H1 (cell line): ENCODE measurements around the gene COL5A1. TPM values are rescaled to one million over a fixed set of nuclear protein-coding genes. Genes with fewer than 3 reads are reported as not detected.

Source experiments
- CTCF ChIA-PET: fragments of 300-600 bp; sonication (Branson Sonifier 250); formaldehyde crosslinking; loops from one replicate; lab custom pipeline; 2021; ENCODE audit not compliant: partially characterized antibody; lab: Charles Lee
- POLR2A ChIA-PET: fragments of 300-600 bp; sonication (Branson Sonifier 250); formaldehyde crosslinking; loops from one replicate; lab custom pipeline; 2021; ENCODE audit warnings: inconsistent platforms; ENCODE audit not compliant: partially characterized antibody; lab: Charles Lee
- DNase-seq, 2 experiments: peaks; one replicate each; pipeline versions ENCODE4 v3.0.0 to v3.0.0-alpha.2; 2010 to 2022; ENCODE audit warnings: low spot score in 2 of 2, low read depth in 1 of 2, mixed read lengths in 1 of 2
- FAIRE-seq: peaks from 2 replicates; lab custom pipeline; 2011; peaks lifted over from hg19 to GRCh38; lab: Jason Lieb, UNC
- H2AFZ ChIP-seq: 2 replicates; pipeline ENCODE4 v1.8.1; 2012; ENCODE audit warnings: low read length, inconsistent platforms
- H2AK5ac ChIP-seq: 2 replicates; pipeline ENCODE4 v1.6.1; 2013; ENCODE audit warnings: low read depth, low read length
- H2BK120ac ChIP-seq: replicated peaks from 2 replicates; pipeline ENCODE3; 2013; ENCODE audit warnings: low read depth, low read length, inconsistent platforms
- H2BK12ac ChIP-seq: 2 replicates; pipeline ENCODE4 v1.6.1; 2013; ENCODE audit warnings: low read depth, low read length
- H2BK15ac ChIP-seq: 2 replicates; pipeline ENCODE4 v1.6.1; 2013; ENCODE audit warnings: low read length
- H2BK20ac ChIP-seq: 2 replicates; pipeline ENCODE4 v1.6.1; 2013; ENCODE audit warnings: low read length
- H2BK5ac ChIP-seq: 2 replicates; pipeline ENCODE4 v1.6.1; 2013; ENCODE audit warnings: low read depth, low read length
- H3K14ac ChIP-seq: 2 replicates; pipeline ENCODE4 v1.6.1; 2013; ENCODE audit warnings: inconsistent platforms; ENCODE audit not compliant: insufficient read length
- H3K18ac ChIP-seq: 2 replicates; pipeline ENCODE4 v1.6.1; 2013; ENCODE audit warnings: low read length; ENCODE audit errors: extremely low read depth
- H3K23ac ChIP-seq: 2 replicates; pipeline ENCODE4 v1.6.1; 2013; ENCODE audit warnings: inconsistent platforms; ENCODE audit not compliant: insufficient read length
- H3K23me2 ChIP-seq: 2 replicates; pipeline ENCODE4 v1.6.1; 2013; ENCODE audit warnings: low read depth, low read length
- H3K27ac ChIP-seq: 2 replicates; pipeline ENCODE4 v1.6.1; 2011; ENCODE audit warnings: low read depth, low read length, inconsistent platforms
- H3K27me3 ChIP-seq, 4 experiments: replicated peaks in 1 of 4; 1 replicate in 1 of 4; 2 replicates in 3 of 4; pipeline versions ENCODE4 v1.6.1 to v1.8.1; 2011 to 2013; ENCODE audit warnings: low read length in 3 of 4, mild to moderate bottlenecking in 3 of 4, inconsistent platforms in 2 of 4, mixed read lengths in 2 of 4, moderate library complexity in 1 of 4; ENCODE audit not compliant: control insufficient read depth in 3 of 4, insufficient read depth in 3 of 4; ENCODE audit errors: extremely low read depth in 1 of 4
- H3K36me3 ChIP-seq, 4 experiments: 2 replicates each; pipeline versions ENCODE4 v1.6.1 to v1.8.1; 2011 to 2013; ENCODE audit warnings: mild to moderate bottlenecking in 4 of 4, low read length in 3 of 4, moderate library complexity in 2 of 4, control low read depth in 1 of 4, inconsistent platforms in 1 of 4; ENCODE audit not compliant: insufficient read depth in 4 of 4, control insufficient read depth in 2 of 4
- H3K4ac ChIP-seq: replicated peaks from 2 replicates; pipeline ENCODE3; 2013; ENCODE audit warnings: low read length, low read depth, mixed read lengths, inconsistent platforms; ENCODE audit not compliant: insufficient read length
- H3K4me1 ChIP-seq, 4 experiments: replicated peaks in 1 of 4; 1 replicate in 1 of 4; 2 replicates in 3 of 4; pipeline versions ENCODE4 v1.6.1 to v1.8.1; 2011 to 2013; ENCODE audit warnings: low read length in 3 of 4, inconsistent platforms in 2 of 4, mixed read lengths in 1 of 4; ENCODE audit not compliant: insufficient read depth in 4 of 4, control insufficient read depth in 3 of 4
- H3K4me2 ChIP-seq, 2 experiments: 2 replicates each; pipeline versions ENCODE4 v1.6.1 to v1.8.1; 2011 to 2013; ENCODE audit warnings: low read depth in 2 of 2, low read length in 2 of 2, control low read depth in 1 of 2, inconsistent platforms in 1 of 2, mild to moderate bottlenecking in 1 of 2; ENCODE audit not compliant: insufficient read depth in 1 of 2
- H3K4me3 ChIP-seq, 4 experiments: fragments of 200-600, 300-600 bp in 1 of 4; sonication (generic), shearing (Covaris generic), sonication (Bioruptor Twin) in 1 of 4; 2 replicates each; pipeline versions ENCODE4 v1.5.1 to v1.8.1; 2011 to 2016; ENCODE audit warnings: low read length in 4 of 4, low read depth in 3 of 4, control low read depth in 2 of 4, inconsistent platforms in 2 of 4, mild to moderate bottlenecking in 2 of 4, mixed read lengths in 1 of 4, moderate library complexity in 1 of 4; ENCODE audit not compliant: insufficient read depth in 2 of 4; ENCODE audit errors: extremely low read depth in 1 of 4
- H3K56ac ChIP-seq: replicated peaks from 2 replicates; pipeline ENCODE3; 2013; ENCODE audit warnings: low read depth, mild to moderate bottlenecking, mixed read lengths, low read length, inconsistent platforms; ENCODE audit not compliant: insufficient read length
- H3K79me1 ChIP-seq: 2 replicates; pipeline ENCODE4 v1.6.1; 2013; ENCODE audit warnings: low read depth, low read length, control low read depth
- H3K79me2 ChIP-seq, 2 experiments: 2 replicates each; pipeline versions ENCODE4 v1.6.1 to v1.8.1; 2012 to 2013; ENCODE audit warnings: low read length in 2 of 2, mild to moderate bottlenecking in 2 of 2, inconsistent platforms in 1 of 2; ENCODE audit not compliant: insufficient read depth in 2 of 2, control insufficient read depth in 1 of 2
- H3K9ac ChIP-seq, 4 experiments: replicated peaks in 1 of 4; 1 replicate in 1 of 4; 2 replicates in 3 of 4; pipeline versions ENCODE4 v1.6.1 to v1.8.1; 2011 to 2013; ENCODE audit warnings: low read depth in 3 of 4, low read length in 3 of 4, control low read depth in 2 of 4, mild to moderate bottlenecking in 2 of 4, moderate library complexity in 2 of 4, inconsistent platforms in 1 of 4; ENCODE audit errors: extremely low read depth in 1 of 4
- H3K9me3 ChIP-seq, 2 experiments: 2 replicates each; pipeline versions ENCODE4 v1.6.1 to v1.8.1; 2012 to 2013; ENCODE audit warnings: mild to moderate bottlenecking in 2 of 2, moderate library complexity in 2 of 2, control low read depth in 1 of 2, inconsistent platforms in 1 of 2, low read depth in 1 of 2, low read length in 1 of 2, mixed read lengths in 1 of 2; ENCODE audit not compliant: insufficient read depth in 2 of 2
- H4K20me1 ChIP-seq, 2 experiments: replicated peaks in 1 of 2; 2 replicates each; pipeline versions ENCODE3 to v1.8.1; 2011 to 2013; ENCODE audit warnings: inconsistent platforms in 2 of 2, low read length in 2 of 2, mild to moderate bottlenecking in 1 of 2; ENCODE audit not compliant: insufficient read depth in 2 of 2, control insufficient read depth in 1 of 2
- H4K5ac ChIP-seq: 2 replicates; pipeline ENCODE4 v1.6.1; 2013; ENCODE audit warnings: low read length, low read depth, mixed read lengths, inconsistent platforms; ENCODE audit not compliant: insufficient read length
- H4K8ac ChIP-seq: 2 replicates; pipeline ENCODE4 v1.8.0; 2013; ENCODE audit warnings: mild to moderate bottlenecking, moderate library complexity, low read length, inconsistent platforms; ENCODE audit not compliant: insufficient read depth; ENCODE audit errors: extremely low read depth
- H4K91ac ChIP-seq: replicated peaks from 2 replicates; pipeline ENCODE3; 2013; ENCODE audit warnings: low read length, mixed read lengths, inconsistent platforms; ENCODE audit not compliant: insufficient read length
- CTBP2 ChIP-seq: IDR thresholded peaks from 2 replicates; pipeline ENCODE4 v1.7.0; 2011; ENCODE audit warnings: borderline replicate concordance, mild to moderate bottlenecking, moderate library complexity, mixed read lengths, low read length; ENCODE audit not compliant: insufficient read depth, insufficient read length
- NANOG ChIP-seq: IDR thresholded peaks from 2 replicates; pipeline ENCODE4 v1.6.1; 2011; ENCODE audit warnings: low read length, low read depth, mild to moderate bottlenecking, inconsistent platforms; ENCODE audit not compliant: insufficient read depth, poor library complexity, severe bottlenecking
- POLR2A ChIP-seq, 2 experiments: IDR thresholded peaks; 1 replicate in 1 of 2; 2 replicates in 1 of 2; pipeline ENCODE4 v1.6.1; 2011; ENCODE audit warnings: low read depth in 2 of 2, low read length in 2 of 2, mild to moderate bottlenecking in 2 of 2; ENCODE audit errors: control extremely low read depth in 1 of 2
- SP1 ChIP-seq: IDR thresholded peaks from 2 replicates; pipeline ENCODE4 v1.6.1; 2011; ENCODE audit warnings: low read depth, low read length
- WGBS, 2 experiments: shearing (Covaris generic) in 1 of 2; methylation state at CpG; one replicate each; pipeline versions ENCODE4 v1.1.6 to v1.1.7; 2013 to 2015; ENCODE audit warnings: low lambda C conversion rate in 2 of 2, mixed read lengths in 2 of 2, inconsistent platforms in 1 of 2, low coverage in 1 of 2, missing lambda C conversion rate in 1 of 2; ENCODE audit not compliant: insufficient replicate concordance in 2 of 2, insufficient coverage in 1 of 2, insufficient read length in 1 of 2; ENCODE audit errors: extremely low coverage in 1 of 2, missing lambda C conversion rate in 1 of 2; 5-methylcytosine and 5-hydroxymethylcytosine counted together
- polyA plus RNA-seq, 7 experiments: library from polyadenylated mRNA; depleted of rRNA in 3 of 7; stranded (reverse) in 5 of 7; unstranded in 2 of 7; fragments of >200 nt in 5 of 7; fragments of 200-250 nt in 2 of 7; gene quantifications; 1 replicate in 5 of 7; 2 replicates in 1 of 7; 4 replicates in 1 of 7; pipeline versions ENCODE4 v1.2.1 to v1.2.3, GENCODE V29; 2011 to 2013; ENCODE audit warnings: missing spikeins in 2 of 7, mixed read lengths in 2 of 7
- total RNA-seq: library from RNA; stranded (reverse); fragmentation: NEBNext Ultra II Directional; extraction: Animal tissue kit (Norgen Biotek cat#: 25700); gene quantifications from 2 replicates; pipeline ENCODE4 v1.2.1, GENCODE V29; 2021

The COL5A1 gene
- total and polyA plus RNA-seq, 2 of the 8 experiments (the other 6 are each of a cell fraction or from before 2014, with no cell fraction given) = 3.8 to 12.0 TPM

GRCh38 chr9:134664446-134664845, 22.8 kb downstream of the COL5A1 start:
- no peak overlapping the region for H2BK20ac ChIP-seq
- H3K4me1 ChIP-seq = no peaks in the 10 kb centered on the region
- no peak overlapping the region for H2BK5ac ChIP-seq
- no peak overlapping the region for H3K9ac ChIP-seq
- no peak overlapping the region for H3K4me2 ChIP-seq
- no peak overlapping the region for H2BK120ac ChIP-seq
- peaks cover 5% of the 10 kb centered on the region; the same call in 1 of the 2 replicates for H3K23me2 ChIP-seq
- ChIA-PET CTCF (interaction anchor here (0.8 to 1.9 kb wide), 4 partner anchors 12 to 215 kb away, joined by 3 to 13 read pairs (median 4); no protein-coding TSS in a partner anchor), POLR2A (no interaction called here)
- H4K91ac ChIP-seq = no peak overlapping the region
- peaks cover 11 to 13% of the 10 kb centered on the region in 2 experiments for H3K9me3 ChIP-seq
- no peak overlapping the region for H3K27ac ChIP-seq
- no peak for TF ChIP-seq NANOG
- no peak for TF ChIP-seq SP1
- TF ChIP-seq POLR2A (IDR thresholded peaks at IDR 0.05; ENCODE audit: control extremely low read depth in 1 of 2, low read depth in 2 of 2, low read length in 2 of 2) = no peak
- TF ChIP-seq CTBP2 = no peak
- no peak overlapping the region for H2AFZ ChIP-seq
- H3K23ac ChIP-seq = no peak overlapping the region
- no peaks in the 10 kb centered on the region for H3K79me1 ChIP-seq
- no peaks in the 10 kb centered on the region for H3K27me3 ChIP-seq
- H2AK5ac ChIP-seq = no peak overlapping the region
- H3K4ac ChIP-seq = no peak overlapping the region
- no peak overlapping the region for H3K14ac ChIP-seq
- H3K56ac ChIP-seq = no peak overlapping the region
- 97% methylated on average over 5 of the region's 5 CpGs; no CpG with 5 or more reads in 1 of the 2 experiments for WGBS, 2 experiments
- no peak overlapping the region for H3K4me3 ChIP-seq
- no peaks in the 10 kb centered on the region for H3K79me2 ChIP-seq
- FAIRE-seq (no peak), DNase-seq (no peak)
- no peak overlapping the region for H4K5ac ChIP-seq
- peaks cover 0 to 2% of the 10 kb centered on the region in 2 experiments for H4K20me1 ChIP-seq
- H2BK12ac ChIP-seq = no peak overlapping the region
- no peak overlapping the region for H4K8ac ChIP-seq
- no peak overlapping the region for H2BK15ac ChIP-seq
- H3K36me3 ChIP-seq = no peaks in the 10 kb centered on the region
- no peak overlapping the region for H3K18ac ChIP-seq
